ENCODE data around the gene ZNF318. TPM values are rescaled to one million over a fixed set of nuclear protein-coding genes. Genes with fewer than 3 reads are reported as not detected.

Gene ZNF318

Small RNA genes within 50 kb of the gene (small RNA-seq; reads per million reads assigned to genes)
- gene AL590383.1 (ENCODE audit: low read depth) (not detected), gene RPL12P47 (ENCODE audit: low read depth) (not detected)

All from mesenchymal stem cell (in vitro differentiated cells and primary cell).